Activated B cell treated with CpG ODN at 0.5 μM for 24 hours (primary cell): Measurements from ENCODE around the gene SAMD1. TPM values are rescaled to one million over a fixed set of nuclear protein-coding genes. Genes with fewer than 3 reads are reported as not detected.

Experiments
- ATAC-seq: fragments of 200-7000 bp; cut with Tn5 transposase; one replicate; pipeline ENCODE4 v1.10.0; 2021; ENCODE audit warnings: low read depth, mild to moderate bottlenecking, moderate library complexity
- CTCF ChIA-PET: fragments of 350-600 bp; sonication (Branson Sonifier 250); formaldehyde crosslinking; loops from one replicate; lab custom pipeline; 2021; ENCODE audit warnings: antibody characterized with exemption; lab: Charles Lee
- POLR2A ChIA-PET: fragments of 350-600 bp; sonication (Branson Sonifier 250); formaldehyde crosslinking; loops from one replicate; lab custom pipeline; 2021; ENCODE audit warnings: antibody characterized with exemption; lab: Charles Lee
- DNase-seq: peaks from one replicate; pipeline ENCODE4 v3.0.0; 2022
- H3K27ac Mint-ChIP-seq: one replicate; pipeline ENCODE4 v1.8.0; 2020; ENCODE audit warnings: mixed read lengths
- H3K27me3 Mint-ChIP-seq: one replicate; pipeline ENCODE4 v1.8.0; 2021; ENCODE audit warnings: mixed read lengths
- H3K36me3 Mint-ChIP-seq: one replicate; pipeline ENCODE4 v1.8.0; 2021; ENCODE audit warnings: low read depth, mixed read lengths
- H3K4me1 Mint-ChIP-seq: one replicate; pipeline ENCODE4 v1.8.0; 2021; ENCODE audit warnings: mixed read lengths
- H3K4me3 Mint-ChIP-seq: one replicate; pipeline ENCODE4 v1.8.0; 2020; ENCODE audit warnings: mild to moderate bottlenecking, mixed read lengths
- H3K9me3 Mint-ChIP-seq: one replicate; pipeline ENCODE4 v1.8.0; 2020; ENCODE audit warnings: mixed read lengths
- intact Hi-C: fragments of 100-400 bp; cut with micrococcal nuclease; formaldehyde crosslinking; loops from one replicate; pipeline ENCODE4 v1.15.1; 2024
- total RNA-seq: library from RNA; stranded (reverse); gene quantifications from 2 replicates; pipeline ENCODE4 v1.2.3, GENCODE V29; 2022
- TF ChIP-seq, protein P1 (sequence below): fragments of 200-600 bp; IDR thresholded peaks from one replicate; pipeline ENCODE4 v1.8.0; 2022; ENCODE audit warnings: antibody characterized with exemption, mild to moderate bottlenecking

SAMD1 gene
- total RNA-seq, 1 donor from 2014 or later: 32.7 TPM

DNA sequence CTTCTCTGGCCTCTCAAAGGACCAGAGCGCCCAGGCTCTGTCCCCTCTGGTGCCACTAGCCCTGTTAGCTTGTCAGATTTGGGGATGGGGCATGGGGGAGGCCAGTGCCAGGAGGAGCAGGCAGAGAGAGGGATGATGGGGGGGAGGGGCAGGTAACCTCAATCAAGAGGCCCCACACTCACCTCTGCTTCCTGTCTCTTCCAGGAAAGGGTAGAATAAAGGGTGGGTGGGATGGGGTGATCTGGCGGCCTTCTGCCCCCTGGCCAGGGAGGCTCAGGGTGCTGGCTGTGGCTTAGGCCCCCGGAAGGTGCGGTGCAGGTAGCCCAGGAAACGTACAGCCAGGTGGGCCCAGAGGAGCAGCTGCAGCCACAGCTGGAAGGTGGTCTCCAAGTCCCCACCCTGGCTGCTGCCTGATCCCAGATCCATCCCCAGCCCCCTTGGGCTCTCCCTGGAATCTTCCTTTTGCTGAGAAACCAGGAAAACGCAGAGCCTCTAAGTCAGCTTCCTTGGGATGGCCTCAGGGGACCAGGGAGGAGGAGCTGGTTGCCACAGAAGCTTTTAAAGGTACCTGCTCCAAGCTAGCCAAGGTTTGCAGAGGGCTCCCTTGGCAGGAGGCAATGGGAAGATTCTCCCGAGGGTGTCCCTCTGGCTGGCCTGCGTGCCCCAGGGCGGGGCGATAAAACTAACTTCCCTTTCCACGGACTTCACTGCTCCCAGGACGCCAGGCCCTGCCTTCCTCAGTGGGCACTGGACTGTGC, 21.7 kb upstream of the SAMD1 start:
- H3K4me3 Mint-ChIP-seq: no peak overlapping the region
- H3K36me3 Mint-ChIP-seq: peaks cover 6% of the 10 kb centered on the region
- no peak for ATAC-seq
- no peak overlapping the region for H3K27ac Mint-ChIP-seq
- no peak for DNase-seq
- H3K4me1 Mint-ChIP-seq: peaks cover 31% of the 10 kb centered on the region
- ChIA-PET POLR2A (no interaction called here), CTCF (no interaction called here)
- intact Hi-C loops: loop anchor here (10.0 kb wide), 1 partner anchor 317 kb away; the partner anchor contains the start of gene ZSWIM4
- no peaks in the 10 kb centered on the region for H3K9me3 Mint-ChIP-seq
- no peaks in the 10 kb centered on the region for H3K27me3 Mint-ChIP-seq
- TF ChIP-seq, protein P1, sequence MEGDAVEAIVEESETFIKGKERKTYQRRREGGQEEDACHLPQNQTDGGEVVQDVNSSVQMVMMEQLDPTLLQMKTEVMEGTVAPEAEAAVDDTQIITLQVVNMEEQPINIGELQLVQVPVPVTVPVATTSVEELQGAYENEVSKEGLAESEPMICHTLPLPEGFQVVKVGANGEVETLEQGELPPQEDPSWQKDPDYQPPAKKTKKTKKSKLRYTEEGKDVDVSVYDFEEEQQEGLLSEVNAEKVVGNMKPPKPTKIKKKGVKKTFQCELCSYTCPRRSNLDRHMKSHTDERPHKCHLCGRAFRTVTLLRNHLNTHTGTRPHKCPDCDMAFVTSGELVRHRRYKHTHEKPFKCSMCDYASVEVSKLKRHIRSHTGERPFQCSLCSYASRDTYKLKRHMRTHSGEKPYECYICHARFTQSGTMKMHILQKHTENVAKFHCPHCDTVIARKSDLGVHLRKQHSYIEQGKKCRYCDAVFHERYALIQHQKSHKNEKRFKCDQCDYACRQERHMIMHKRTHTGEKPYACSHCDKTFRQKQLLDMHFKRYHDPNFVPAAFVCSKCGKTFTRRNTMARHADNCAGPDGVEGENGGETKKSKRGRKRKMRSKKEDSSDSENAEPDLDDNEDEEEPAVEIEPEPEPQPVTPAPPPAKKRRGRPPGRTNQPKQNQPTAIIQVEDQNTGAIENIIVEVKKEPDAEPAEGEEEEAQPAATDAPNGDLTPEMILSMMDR: no peak

DNA sequence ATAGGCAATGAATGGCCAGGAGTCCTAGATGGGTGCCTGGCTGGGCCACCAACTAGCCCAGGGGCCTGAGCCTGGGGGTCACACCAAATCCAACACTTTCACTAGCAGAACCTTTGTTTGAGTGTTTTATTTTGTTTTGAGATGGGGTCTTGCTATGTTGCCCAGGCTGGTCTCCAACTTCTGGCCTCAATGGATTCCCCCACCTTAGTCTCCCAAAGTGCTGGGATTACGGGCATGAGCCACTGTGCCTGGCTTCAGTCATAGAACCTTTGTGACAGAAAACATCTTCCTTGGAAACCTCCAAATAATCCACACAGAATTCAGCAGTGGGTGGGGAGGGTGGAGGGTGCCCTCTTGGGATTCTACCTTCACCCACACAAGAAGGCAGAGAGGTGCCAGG, 20.9 kb upstream of the SAMD1 start:
- Mint-ChIP-seq H3K9me3 (no peaks in the 10 kb centered on the region), H3K27ac (no peak overlapping the region), H3K36me3 (peaks cover 11% of the 10 kb centered on the region), H3K4me1 (peaks cover 26% of the 10 kb centered on the region), H3K4me3 (no peak overlapping the region), H3K27me3 (no peaks in the 10 kb centered on the region)
- CTCF ChIA-PET: no interaction called here
- intact Hi-C loops: loop anchor here (10.0 kb wide), 1 partner anchor 317 kb away; the partner anchor contains the start of gene ZSWIM4
- POLR2A ChIA-PET: no interaction called here
- DNase-seq (no peak), ATAC-seq (no peak)
- TF ChIP-seq, protein P1: no peak

DNA sequence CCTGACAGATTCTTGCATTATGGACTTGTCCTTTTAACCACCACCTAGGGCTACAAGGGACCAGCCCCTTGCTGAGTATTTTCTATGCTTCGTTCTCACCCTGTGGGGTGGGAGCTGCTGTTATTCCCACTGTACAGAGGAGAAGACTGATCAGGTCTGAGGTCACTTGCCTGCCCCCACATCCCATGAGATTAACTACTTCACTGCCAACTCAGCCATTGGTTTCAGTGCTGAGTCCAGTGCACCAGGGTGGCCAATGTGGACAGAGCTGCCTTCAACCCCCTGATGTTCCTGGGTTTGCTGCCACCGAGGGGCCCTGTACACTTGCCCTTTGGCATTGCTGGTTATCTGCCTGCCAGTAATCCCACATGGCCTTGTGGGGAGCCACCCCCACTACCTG, 20.1 kb upstream of the SAMD1 start:
- ChIA-PET CTCF (interaction anchor here (0.6 kb wide), 1 partner anchor 34 kb away, joined by 4 read pairs; no protein-coding TSS in a partner anchor), POLR2A (no interaction called here)
- Mint-ChIP-seq H3K27ac (peak overlapping the region; percentile 18), H3K27me3 (no peaks in the 10 kb centered on the region), H3K4me1 (peaks cover 18% of the 10 kb centered on the region), H3K36me3 (peaks cover 20% of the 10 kb centered on the region), H3K4me3 (no peak overlapping the region), H3K9me3 (no peaks in the 10 kb centered on the region)
- TF ChIP-seq, protein P1: no peak
- intact Hi-C loops: loop anchor here (10.0 kb wide), 1 partner anchor 316 kb away; the partner anchor contains the start of gene ZSWIM4
- DNase-seq (no peak), ATAC-seq (no peak)

DNA sequence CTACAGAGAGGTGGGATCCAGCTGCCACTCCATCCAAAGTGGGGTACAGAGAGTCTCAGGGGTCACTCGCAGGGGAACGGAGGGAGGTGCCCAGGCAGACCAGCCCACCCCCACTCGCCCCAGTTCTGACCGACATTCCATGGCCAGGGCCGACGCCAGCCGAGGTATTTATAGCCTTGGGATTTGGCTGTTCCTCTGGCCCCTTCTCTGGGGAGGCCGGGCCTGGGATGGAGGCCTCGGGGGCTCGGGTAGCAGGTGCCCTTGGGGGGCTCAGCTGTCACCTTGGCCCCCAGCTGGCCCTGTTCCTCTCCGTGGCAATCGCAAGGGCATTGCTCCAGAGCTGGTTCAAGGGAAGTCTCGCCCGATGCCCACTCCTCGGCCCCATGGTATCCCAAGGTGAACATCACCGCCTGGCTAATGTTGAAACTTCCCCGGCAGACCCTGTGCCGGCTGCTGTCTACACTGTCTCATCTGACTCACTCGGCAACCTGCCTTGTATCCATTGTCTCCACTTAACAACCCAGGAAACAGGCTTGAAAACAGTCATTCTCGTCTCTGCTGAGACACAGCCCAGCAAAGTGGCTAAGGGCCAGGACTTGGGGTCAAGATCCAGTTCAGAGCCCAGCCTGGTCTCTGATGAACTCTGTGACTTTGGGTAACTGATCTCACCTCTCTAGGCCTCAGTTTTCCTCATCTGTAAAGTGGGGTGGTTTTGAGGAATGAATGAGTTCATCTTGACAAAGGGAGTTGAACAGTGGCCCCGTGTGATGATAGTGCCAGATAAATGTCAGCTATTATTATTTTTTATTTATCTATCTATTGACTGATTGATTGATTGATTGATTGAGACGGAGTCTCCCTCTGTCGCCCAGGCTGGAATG, 17.3 kb upstream of the SAMD1 start:
- DNase-seq (no peak), ATAC-seq (no peak)
- Mint-ChIP-seq H3K4me1 (no peaks in the 10 kb centered on the region), H3K36me3 (peaks cover 32% of the 10 kb centered on the region), H3K4me3 (no peak overlapping the region), H3K9me3 (no peaks in the 10 kb centered on the region), H3K27ac (no peak overlapping the region), H3K27me3 (no peaks in the 10 kb centered on the region)
- TF ChIP-seq, protein P1: no peak
- CTCF ChIA-PET: no interaction called here
- POLR2A ChIA-PET: interaction anchor here (0.7 kb wide), 1 partner anchor 304 kb away, joined by 3 read pairs; no protein-coding TSS in a partner anchor
- intact Hi-C loops: no loop called here

DNA sequence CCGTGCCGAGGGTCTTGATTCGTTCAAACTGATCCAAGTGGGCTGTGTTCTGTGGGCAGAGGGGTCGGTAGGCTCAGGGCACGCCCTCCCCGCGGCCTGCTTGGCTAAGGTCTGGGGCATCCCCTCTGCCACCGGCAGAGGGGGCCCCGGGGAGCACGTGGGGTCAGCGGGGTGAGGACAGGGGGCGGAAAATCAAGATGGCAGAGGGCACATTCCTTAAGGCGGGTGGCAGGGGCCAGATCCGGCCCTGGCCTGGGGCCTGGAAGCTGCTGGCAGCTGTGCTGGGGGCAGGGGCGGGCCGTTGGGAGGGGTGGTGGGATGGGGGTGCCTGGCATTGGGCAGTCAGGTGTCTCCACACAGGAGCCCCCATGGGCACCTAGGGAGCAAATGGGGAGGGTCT, 16.3 kb upstream of the SAMD1 start:
- intact Hi-C loops: no loop called here
- peaks cover 39% of the 10 kb centered on the region for H3K36me3 Mint-ChIP-seq
- no peaks in the 10 kb centered on the region for H3K9me3 Mint-ChIP-seq
- DNase-seq: no peak
- no peaks in the 10 kb centered on the region for H3K27me3 Mint-ChIP-seq
- H3K27ac Mint-ChIP-seq: no peak overlapping the region
- H3K4me1 Mint-ChIP-seq: no peaks in the 10 kb centered on the region
- ChIA-PET CTCF (no interaction called here), POLR2A (no interaction called here)
- no peak for ATAC-seq
- no peak overlapping the region for H3K4me3 Mint-ChIP-seq
- TF ChIP-seq, protein P1: no peak
